GM12892 (cell line): ENCODE measurements around the gene BLTP3A.
"Not testable (repeated sequence)": the region's sequence is repeated elsewhere in the genome, so short reads cannot be mapped to it uniquely, and the experiment has no call there.

Source experiments
- DNase-seq: peaks from one replicate; pipeline ENCODE4 v3.0.0; 2011; ENCODE audit not compliant: insufficient read length
- FAIRE-seq: peaks from 2 replicates; lab custom pipeline; 2011; peaks lifted over from hg19 to GRCh38; lab: Jason Lieb, UNC
- POLR2A ChIP-seq: IDR thresholded peaks from 2 replicates; pipeline ENCODE4 v1.6.1; 2011; ENCODE audit warnings: low read depth, low read length, control low read depth
- POLR2AphosphoS5 ChIP-seq: IDR thresholded peaks from 2 replicates; pipeline ENCODE4 v1.6.1; 2011; ENCODE audit warnings: low read depth, low read length, control low read depth
- TAF1 ChIP-seq: IDR thresholded peaks from 2 replicates; pipeline ENCODE4 v1.6.1; 2011; ENCODE audit warnings: low read depth, mild to moderate bottlenecking, control low read depth, low read length, borderline replicate concordance

The BLTP3A gene

DNA sequence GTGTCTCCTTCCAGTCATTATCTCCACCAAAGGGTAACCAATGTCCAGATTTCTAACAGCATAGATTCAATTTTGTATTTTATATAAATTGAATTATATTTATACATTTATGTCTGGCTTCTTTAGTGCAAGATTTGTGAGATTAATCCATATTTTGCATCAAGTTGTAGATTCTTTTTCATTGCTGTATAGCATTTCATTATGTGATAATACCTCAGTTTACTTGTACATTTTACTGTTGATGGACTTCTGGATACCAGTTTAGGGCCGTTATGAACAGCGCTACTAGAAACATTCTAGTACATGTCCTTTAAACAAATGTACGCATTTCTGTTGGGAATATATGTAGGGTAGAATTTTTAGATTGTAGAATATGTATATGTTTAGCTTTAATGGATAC lies 6.2 kb downstream of the BLTP3A start:
- no peak for FAIRE-seq

DNA sequence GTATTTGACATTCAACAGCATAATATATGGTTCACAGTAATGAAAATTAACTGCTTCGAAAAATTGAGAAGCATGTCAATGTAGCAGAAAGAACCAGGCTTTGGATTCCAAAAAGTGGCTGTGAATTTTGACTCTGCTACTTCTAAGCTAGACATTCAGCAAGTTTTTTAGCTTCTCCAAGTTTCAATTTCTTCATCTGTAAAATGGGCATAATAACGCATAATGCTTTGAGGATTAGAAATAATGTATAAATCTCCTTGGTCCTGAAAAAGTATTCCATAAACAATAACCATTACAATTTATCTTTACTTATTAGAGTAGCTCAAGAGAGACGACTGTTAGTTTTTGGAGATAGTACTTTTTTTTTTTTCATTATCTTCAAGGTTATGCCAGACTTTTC lies 7.7 kb downstream of the BLTP3A start:
- DNase-seq (no peak), FAIRE-seq (no peak)
- no peak for TF ChIP-seq TAF1
- no peak for TF ChIP-seq POLR2AphosphoS5
- TF ChIP-seq POLR2A, result no peak

More for the DNA sequence above, 6.2 kb downstream of the BLTP3A start:
- no peak for DNase-seq
- TF ChIP-seq POLR2A, result no peak
- no peak for TF ChIP-seq TAF1
- no peak for TF ChIP-seq POLR2AphosphoS5

GRCh38 chr6:34804543-34804942 lies 12.7 kb downstream of the BLTP3A start:
- TF ChIP-seq POLR2AphosphoS5 (no peak), POLR2A (no peak), TAF1 (no peak)
- DNase-seq, result no peak
- no peak for FAIRE-seq

- FAIRE-seq, DNase-seq: not testable (repeated sequence)
Observed at GRCh38 chr6:34805074-34805473, 13.2 kb downstream of the BLTP3A start.

DNA sequence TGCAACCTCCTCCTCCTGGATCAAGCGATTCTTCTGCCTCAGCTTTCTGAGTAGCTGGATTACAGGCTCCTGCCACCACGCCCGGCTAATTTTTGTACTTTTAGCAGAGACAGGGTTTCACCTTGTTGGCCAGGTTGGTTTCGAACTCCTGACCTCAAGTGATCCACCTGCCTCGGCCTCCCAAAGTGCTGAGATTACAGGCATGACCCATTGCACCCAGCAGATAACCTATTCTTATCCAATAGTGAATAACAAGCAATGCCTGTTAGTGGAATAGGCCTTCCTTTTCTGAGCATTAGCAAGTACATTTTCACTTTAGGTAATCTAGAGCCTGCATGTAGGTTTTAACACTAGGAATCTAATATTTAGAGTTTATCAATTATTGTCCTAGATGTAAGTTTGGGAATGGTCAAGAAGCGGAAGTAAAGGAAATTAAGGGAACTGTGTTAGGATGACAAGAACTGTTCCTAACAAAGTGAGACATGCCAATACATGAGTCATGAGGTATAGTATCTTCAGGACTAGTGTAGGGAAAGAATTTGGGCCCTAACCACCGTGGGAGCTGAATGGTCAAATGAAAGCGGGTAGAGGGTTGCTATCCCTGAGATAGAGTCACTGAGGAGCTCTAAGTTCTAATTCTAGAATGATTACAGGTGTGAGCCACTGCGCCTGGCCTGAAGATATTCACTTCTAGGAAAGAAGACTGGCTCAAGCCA lies 15.0 kb downstream of the BLTP3A start:
- no peak for FAIRE-seq
- no peak for DNase-seq
- TF ChIP-seq TAF1 (no peak), POLR2A (no peak), POLR2AphosphoS5 (no peak)

GRCh38 chr6:34808473-34808872 lies 16.6 kb downstream of the BLTP3A start:
- not testable (repeated sequence) for DNase-seq, FAIRE-seq

DNA sequence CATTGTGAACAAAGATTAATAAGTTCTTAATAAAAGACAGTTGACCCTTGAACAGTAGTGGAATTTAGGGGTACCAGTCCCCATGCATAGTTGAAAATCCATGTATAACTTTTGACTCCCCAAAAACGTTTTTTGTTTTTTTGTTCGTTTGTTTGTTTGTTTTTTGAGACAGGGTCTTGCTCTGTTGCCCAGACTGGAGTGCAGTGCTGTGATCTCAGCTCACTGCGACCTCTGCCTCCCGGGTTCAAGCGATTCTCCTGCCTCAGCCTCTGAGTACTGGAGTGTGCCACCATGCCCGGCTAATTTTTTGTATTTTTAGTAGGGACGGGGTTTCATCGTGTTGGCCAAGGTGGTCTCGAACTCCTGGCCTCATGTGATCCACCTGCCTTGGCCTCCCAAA lies 17.5 kb downstream of the BLTP3A start:
- not testable (repeated sequence) for FAIRE-seq

DNA sequence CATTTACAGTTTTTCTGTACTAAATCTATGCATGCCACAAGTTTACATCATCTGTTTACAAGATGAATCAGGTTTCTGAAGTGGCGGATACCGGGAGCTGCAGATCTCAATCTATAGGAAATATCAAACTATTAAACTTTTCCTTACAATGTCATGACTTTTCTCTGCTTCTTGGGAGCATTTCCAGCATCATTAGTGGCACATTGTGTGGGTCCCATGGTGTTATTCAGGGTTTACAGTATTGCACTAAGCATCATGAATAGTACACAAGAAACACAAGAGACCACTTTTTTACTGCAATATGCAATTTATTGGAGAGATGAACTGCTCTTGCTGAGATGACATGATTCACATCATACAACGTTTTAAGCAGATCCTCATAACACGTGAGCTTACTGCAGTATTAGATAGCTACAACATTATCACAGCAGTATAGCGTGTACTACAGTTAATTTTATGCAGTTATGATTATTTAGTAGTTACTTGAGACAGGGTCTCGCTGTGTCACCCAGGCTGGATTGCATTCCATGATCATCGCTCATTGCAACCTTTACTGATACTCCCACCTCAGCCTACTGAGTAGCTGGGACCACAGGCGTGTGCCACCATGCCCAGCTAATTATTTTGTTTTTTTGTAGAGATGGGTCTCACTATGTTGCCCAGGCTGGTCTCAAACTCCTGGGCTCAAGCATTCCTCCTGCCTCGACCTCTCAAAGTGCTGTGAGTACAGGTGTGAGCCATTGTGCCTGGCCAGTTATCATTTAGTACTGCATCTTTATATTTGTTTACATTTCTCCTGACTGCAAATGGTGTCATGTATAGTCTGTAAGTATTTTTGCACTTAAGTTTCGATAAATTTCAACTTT lies 18.4 kb downstream of the BLTP3A start:
- no peak for TF ChIP-seq POLR2A
- TF ChIP-seq POLR2AphosphoS5, result no peak
- no peak for TF ChIP-seq TAF1
- FAIRE-seq, result no peak

More for the DNA sequence above, 17.5 kb downstream of the BLTP3A start:
- not testable (repeated sequence) for DNase-seq

GRCh38 chr6:34810936-34811632 lies 19.2 kb downstream of the BLTP3A start:
- FAIRE-seq (peak; percentile 71), DNase-seq (no peak)
- TF ChIP-seq POLR2AphosphoS5 (no peak), TAF1 (no peak), POLR2A (no peak)

More for the DNA sequence above, 18.4 kb downstream of the BLTP3A start:
- DNase-seq, result no peak

DNA sequence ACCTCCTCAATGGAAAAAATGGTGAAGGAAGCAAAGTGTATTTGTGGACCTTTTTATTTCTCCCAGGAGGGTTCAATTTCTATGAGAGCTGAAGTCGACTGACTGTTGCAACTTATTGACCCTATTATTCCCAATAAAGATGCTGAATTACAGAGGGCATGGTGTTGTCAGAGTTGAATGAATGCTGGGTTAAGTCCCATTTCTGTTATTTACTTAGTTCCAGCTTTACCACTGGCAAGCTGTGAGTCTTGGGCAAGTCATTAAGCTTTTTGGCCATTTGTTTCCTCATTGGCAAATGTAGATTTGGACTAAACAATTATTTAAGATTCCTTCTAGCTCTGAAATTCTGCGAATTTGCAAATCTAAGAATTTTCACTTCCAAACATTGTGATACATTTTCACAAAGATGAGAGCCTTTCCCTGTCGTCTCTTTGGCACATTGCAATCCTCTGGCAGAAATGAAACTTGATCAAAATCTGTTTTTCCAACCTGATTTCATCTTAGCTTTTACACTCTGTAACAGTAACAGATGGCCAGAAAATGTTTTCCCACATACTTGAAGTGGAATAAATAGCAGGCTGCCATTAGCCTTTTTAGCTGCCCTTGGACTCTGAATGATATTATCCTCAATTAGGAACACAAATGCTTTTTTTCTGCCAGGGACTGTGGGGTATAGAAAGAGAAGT lies 21.3 kb downstream of the BLTP3A start:
- FAIRE-seq (no peak), DNase-seq (no peak)
- TF ChIP-seq TAF1, result no peak
- no peak for TF ChIP-seq POLR2A
- TF ChIP-seq POLR2AphosphoS5, result no peak

GRCh38 chr6:34816635-34817301 lies 24.9 kb downstream of the BLTP3A start:
- DNase-seq, result no peak
- FAIRE-seq, result no peak
- TF ChIP-seq TAF1 (no peak), POLR2AphosphoS5 (no peak), POLR2A (no peak)

DNA sequence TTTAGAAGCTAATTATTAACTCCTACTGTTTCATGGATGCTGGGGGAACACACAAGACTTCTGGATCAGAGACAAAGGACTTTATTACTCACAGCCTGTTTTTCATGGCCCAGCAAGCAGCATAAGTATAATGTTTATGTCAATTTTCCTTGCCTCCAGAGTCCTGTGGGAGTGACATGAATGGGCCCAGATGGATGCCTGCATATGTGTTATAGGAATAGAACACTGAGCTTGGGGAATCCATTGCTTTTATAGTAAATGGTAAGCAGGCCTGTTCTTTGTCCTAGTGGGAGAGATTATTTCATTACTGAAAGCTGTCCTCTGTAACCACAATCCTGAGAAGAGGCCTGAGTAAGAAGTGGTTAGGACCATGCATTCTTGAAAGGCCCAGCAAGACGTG lies 25.6 kb downstream of the BLTP3A start:
- DNase-seq, result no peak
- TF ChIP-seq POLR2A, result no peak
- no peak for TF ChIP-seq TAF1
- TF ChIP-seq POLR2AphosphoS5, result no peak
- FAIRE-seq, result no peak

GRCh38 chr6:34818872-34819570 lies 27.1 kb downstream of the BLTP3A start:
- DNase-seq, FAIRE-seq: not testable (repeated sequence)
